ENCODE measurements around the gene SDCCAG8.

The SDCCAG8 gene

DNA sequence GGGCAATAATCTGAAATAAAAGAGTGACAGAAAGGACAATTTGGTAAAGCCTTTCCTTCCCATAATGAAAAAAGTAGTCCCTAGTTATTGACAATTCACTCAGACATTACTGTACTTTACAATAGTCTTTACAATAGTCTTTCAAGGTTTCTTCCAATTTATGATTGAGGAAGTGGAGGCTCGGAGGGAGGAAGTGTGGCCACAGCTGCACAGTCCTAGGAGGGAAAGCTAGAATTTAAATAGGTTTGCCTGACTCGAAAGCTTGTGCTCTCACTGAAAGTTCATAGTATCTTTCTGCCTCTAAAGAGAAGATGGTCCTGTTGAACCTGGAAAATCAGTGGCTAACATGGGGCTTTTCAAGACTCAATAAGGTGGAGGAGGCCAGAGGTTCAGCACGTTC, 203.2 kb downstream of the SDCCAG8 start:
- in situ Hi-C loops (cut with HindIII; ENCODE audit: low pct_ligation_motif_present, low pct_unique_long_range_greater_than_20kb, low sequenced_read_pairs): no loop called here
- no peak for DNase-seq

GRCh38 chr1:243461700-243462099, 205.9 kb downstream of the SDCCAG8 start:
- DNase-seq: no peak
- in situ Hi-C loops (cut with HindIII; ENCODE audit: low pct_ligation_motif_present, low pct_unique_long_range_greater_than_20kb, low sequenced_read_pairs): no loop called here

DNA sequence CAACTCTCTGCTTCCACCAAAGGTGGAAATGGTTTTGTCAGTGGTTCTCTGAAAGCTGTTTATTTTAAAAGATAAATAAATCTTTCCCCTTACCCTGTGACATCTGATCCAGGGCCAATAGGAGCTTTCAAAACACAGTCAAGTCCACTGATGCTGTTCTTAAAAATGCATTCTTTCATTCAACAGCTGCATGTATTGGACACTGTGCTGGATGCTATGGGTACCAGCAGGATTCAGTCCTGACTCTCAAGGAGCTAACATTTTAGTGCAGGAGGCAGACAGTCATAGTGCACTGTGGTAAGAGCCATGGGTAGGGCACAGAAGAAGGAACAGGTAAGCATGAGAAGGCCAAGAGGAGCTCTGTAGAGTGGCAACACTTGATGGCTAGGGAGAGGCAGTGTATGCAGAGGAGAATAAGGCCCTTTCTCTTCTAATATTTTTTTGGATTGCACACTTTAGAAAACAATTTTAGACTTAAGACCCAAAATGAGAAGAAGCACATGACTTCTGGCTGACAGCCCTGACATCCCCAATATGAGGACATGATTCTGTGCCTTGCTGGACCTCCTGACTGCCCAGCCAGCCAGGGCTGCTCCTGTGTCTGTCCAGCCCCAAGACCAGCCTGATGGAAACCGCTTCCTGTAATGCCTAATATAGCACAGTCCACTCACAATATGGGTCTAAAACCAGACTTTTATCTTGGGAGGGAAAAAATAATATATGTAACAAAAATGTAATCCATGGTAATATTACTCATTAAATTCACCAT, 207.3 kb downstream of the SDCCAG8 start:
- in situ Hi-C loops (cut with HindIII; ENCODE audit: low pct_ligation_motif_present, low pct_unique_long_range_greater_than_20kb, low sequenced_read_pairs): no loop called here
- no peak for DNase-seq

DNA sequence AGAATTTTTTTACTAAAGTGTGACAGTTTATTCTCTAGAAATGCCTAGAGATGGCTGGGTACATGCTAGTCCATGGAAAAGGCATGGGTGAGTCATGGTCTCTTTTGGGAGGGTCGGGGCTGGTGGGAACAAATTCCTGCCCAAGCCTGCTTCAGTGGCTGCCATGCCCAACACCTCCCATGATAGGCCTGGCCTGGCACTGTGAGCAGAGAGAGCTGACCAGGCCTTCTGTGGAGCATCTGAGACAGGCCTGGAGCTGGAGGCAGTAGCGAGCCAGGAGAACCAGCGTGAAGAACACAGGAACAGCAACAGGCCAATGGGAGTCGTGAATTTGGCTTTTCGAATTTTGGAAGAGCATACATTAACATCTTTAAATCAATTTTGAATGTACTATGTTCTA, 209.2 kb downstream of the SDCCAG8 start:
- in situ Hi-C loops (cut with HindIII; ENCODE audit: low pct_ligation_motif_present, low pct_unique_long_range_greater_than_20kb, low sequenced_read_pairs): no loop called here
- no peak for DNase-seq

GRCh38 chr1:243465738-243466137, 209.9 kb downstream of the SDCCAG8 start:
- in situ Hi-C loops (cut with HindIII; ENCODE audit: low pct_ligation_motif_present, low pct_unique_long_range_greater_than_20kb, low sequenced_read_pairs): no loop called here
- no peak for DNase-seq

DNA sequence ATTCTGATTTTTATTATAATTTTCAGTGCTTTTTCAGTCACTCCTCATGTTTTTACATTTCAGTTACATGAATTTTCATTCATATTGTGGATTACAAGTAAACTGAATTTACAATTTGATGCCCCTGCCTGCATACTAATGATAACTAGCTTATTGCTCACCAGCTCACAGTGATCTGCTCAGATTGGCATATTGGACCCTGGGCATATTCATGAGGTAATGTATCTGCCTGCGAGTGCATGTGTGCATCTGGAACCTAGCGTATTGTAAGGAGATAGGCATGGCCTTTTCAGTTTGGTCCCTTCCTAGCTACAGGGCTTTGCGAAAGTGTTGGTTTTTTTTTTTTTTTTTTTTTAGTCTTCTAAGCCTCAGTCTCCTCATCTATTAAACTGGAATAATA, 213.7 kb downstream of the SDCCAG8 start:
- in situ Hi-C loops (cut with HindIII; ENCODE audit: low pct_ligation_motif_present, low pct_unique_long_range_greater_than_20kb, low sequenced_read_pairs): no loop called here
- DNase-seq: no peak

GRCh38 chr1:243470502-243470901, 214.7 kb downstream of the SDCCAG8 start:
- DNase-seq: no peak
- in situ Hi-C loops (cut with HindIII; ENCODE audit: low pct_ligation_motif_present, low pct_unique_long_range_greater_than_20kb, low sequenced_read_pairs): no loop called here

GRCh38 chr1:243471026-243471685, 215.3 kb downstream of the SDCCAG8 start:
- in situ Hi-C loops (cut with HindIII; ENCODE audit: low pct_ligation_motif_present, low pct_unique_long_range_greater_than_20kb, low sequenced_read_pairs): no loop called here
- no peak for DNase-seq

DNA sequence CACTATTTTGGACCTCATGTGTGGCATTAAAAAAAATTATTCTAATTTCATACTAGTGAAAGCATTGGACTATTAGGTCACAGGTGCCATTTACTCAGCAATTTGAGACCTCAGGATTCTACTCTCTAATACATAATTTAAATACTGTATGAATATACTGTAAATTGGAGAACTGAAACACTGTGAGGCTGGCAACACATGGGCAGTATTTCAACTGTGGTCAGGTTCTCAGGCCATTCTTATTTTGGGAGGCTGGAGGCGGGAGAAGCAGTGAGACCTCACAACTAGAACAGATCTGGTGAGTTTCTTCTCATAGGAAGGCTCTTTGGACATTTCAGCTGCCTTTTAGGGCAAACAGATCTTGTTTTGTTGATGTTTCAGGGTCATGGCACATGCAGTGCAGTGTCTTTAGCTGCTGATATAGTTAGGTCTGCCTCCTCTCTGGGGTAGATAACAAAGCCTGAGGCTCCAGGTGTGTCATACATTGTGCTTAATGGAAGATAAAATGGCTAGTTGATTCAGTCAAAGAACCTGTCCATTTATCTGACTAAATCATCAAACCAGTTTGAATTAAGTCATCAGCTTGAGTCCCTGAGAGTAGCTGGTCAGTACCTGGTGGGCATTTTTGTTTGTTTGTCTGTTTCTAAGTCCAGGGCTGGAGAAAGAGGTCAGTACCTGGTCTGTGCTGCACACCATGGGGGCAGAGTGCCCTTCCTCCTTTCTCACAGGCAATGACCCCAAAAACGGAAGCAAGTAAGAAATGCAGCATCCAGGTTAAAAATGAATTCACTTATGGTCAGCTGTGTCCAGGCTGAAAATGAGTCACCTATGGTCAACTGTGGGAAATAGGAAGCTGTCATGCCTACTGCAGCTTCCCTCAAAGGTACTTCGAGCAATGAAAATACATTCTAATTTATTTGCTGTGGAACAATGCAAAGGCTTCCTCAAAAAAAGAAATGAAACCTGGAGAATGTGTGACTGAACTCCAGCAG, 216.2 kb downstream of the SDCCAG8 start:
- DNase-seq: peak; percentile 48
- in situ Hi-C loops (cut with HindIII; ENCODE audit: low pct_ligation_motif_present, low pct_unique_long_range_greater_than_20kb, low sequenced_read_pairs): no loop called here

GRCh38 chr1:243473227-243474135, 217.6 kb downstream of the SDCCAG8 start:
- in situ Hi-C loops (cut with HindIII; ENCODE audit: low pct_ligation_motif_present, low pct_unique_long_range_greater_than_20kb, low sequenced_read_pairs): no loop called here
- peak; percentile 45 for DNase-seq

DNA sequence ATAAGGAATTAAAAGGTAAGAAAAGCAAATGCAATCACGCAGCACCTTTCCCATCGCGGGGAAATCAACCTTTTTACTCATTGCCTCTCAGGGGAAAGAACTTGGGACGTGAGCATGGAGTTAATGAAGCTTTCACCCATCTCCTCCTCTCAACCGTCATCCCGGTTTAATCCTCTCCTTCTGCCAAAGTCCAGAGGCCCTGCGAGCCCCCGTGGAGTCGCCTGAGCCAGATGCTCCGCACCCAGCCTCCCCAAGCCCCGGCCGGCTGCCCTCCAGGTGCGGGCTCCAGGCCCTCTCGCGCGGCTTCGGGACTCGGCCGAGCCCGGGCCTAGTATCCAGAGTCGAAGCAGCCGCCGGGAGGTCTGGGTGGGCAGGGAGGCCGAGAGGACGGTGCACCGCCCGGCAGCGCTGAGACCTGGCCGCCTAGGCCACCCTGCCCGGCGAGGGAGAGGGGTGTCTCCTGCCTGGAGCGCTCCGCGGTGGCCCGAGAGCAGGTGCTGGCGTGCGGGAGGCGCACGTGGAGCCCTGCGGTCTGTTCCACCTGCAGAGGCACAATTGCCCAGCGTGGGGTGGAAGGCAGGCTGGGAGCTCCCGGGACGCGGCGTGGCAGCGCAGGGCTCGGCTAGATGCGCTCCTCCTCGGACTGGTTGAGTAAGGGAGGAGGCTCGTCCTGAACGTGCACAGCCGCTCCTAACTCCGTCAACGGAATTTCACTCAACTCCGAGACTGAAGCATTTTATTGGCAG, 218.5 kb downstream of the SDCCAG8 start:
- in situ Hi-C loops (cut with HindIII; ENCODE audit: low pct_ligation_motif_present, low pct_unique_long_range_greater_than_20kb, low sequenced_read_pairs): no loop called here
- no peak for DNase-seq

DNA sequence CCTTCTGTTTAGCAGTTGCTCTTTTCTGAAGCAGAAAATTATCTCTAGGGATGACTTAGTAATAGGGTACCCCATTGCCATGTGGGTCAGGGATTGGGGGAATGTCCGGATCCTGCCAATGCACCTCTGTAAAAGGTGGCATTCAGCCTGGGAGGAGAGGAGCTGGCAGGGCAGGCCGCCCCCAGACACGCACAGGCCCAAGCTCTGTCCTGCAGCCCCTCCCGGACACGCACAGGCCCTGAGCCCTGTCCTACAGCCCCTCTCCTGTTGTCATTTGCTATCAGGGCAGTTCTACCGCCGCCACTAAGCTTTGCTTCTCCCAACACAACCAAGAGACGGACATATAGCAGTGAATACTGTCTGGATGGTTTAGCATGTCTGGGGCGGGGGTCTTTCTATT, 219.1 kb downstream of the SDCCAG8 start:
- in situ Hi-C loops (cut with HindIII; ENCODE audit: low pct_ligation_motif_present, low pct_unique_long_range_greater_than_20kb, low sequenced_read_pairs): no loop called here
- DNase-seq: no peak

- in situ Hi-C loops (cut with HindIII; ENCODE audit: low pct_ligation_motif_present, low pct_unique_long_range_greater_than_20kb, low sequenced_read_pairs): no loop called here
- peak; percentile 39 for DNase-seq
These were observed 220.1 kb downstream of the SDCCAG8 start for GRCh38 chr1:243475966-243476365.

- in situ Hi-C loops (cut with HindIII; ENCODE audit: low pct_ligation_motif_present, low pct_unique_long_range_greater_than_20kb, low sequenced_read_pairs): no loop called here
- DNase-seq: no peak
These were observed 222.0 kb downstream of the SDCCAG8 start for GRCh38 chr1:243477731-243478290.

DNA sequence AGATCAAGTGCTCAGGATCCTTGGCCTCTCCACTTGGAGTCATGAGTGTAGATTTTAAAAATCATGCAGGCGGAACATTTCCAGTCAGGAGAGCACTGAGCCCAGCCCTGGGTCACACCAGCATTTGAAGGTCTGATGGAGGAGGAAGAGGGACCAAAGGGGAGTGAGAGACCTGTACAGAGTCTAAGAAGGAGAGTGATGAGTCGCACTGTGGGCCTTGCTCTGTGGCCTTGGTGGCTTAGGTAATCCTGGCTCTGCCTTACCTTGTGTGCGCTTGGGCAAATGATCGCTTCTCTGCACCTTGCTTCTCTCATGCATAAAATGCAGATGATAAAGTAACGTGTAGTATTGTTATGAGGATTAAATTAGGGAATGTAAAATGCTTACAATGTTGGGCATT, 225.3 kb downstream of the SDCCAG8 start:
- in situ Hi-C loops (cut with HindIII; ENCODE audit: low pct_ligation_motif_present, low pct_unique_long_range_greater_than_20kb, low sequenced_read_pairs): no loop called here
- DNase-seq: no peak

- peak; percentile 55 for DNase-seq
- in situ Hi-C loops (cut with HindIII; ENCODE audit: low pct_ligation_motif_present, low pct_unique_long_range_greater_than_20kb, low sequenced_read_pairs): no loop called here
These were observed 226.5 kb downstream of the SDCCAG8 start for GRCh38 chr1:243482141-243483022.

All from ACHN (cell line).